HCT116 (cell line): ENCODE results near the gene NHP2. TPM values are rescaled to one million over a fixed set of nuclear protein-coding genes. Genes with fewer than 3 reads are reported as not detected.

ENCODE experiments used
- ATAC-seq: fragments of 200-7000 bp; cut with Tn5 transposase; 2 replicates; pipeline ENCODE4 v1.9.1; 2020; ENCODE audit warnings: mild to moderate bottlenecking, moderate library complexity
- BruUV-seq: library from RNA; stranded (reverse); fragments of 400-500 nt; replicated peaks from 2 replicates; lab custom pipeline; 2021; lab: Mats Ljungman, UMichigan
- CTCF ChIA-PET: fragments of 300-600 bp; sonication (Branson Sonifier 250); formaldehyde crosslinking; loops from one replicate; lab custom pipeline; 2021; ENCODE audit warnings: antibody characterized with exemption; lab: Charles Lee
- POLR2A ChIA-PET: fragments of 300-600, 350-600 bp; sonication (Branson Sonifier 250); formaldehyde crosslinking; loops from one replicate; lab custom pipeline; 2021; ENCODE audit warnings: antibody characterized with exemption; lab: Charles Lee
- RAD21 ChIA-PET, 2 experiments: fragments of 300-600 bp; sonication (Branson Sonifier 250); formaldehyde crosslinking; loops; one replicate each; lab custom pipeline; 2023; ENCODE audit warnings: low total read pairs in 2 of 2; ENCODE audit not compliant: uncharacterized antibody in 2 of 2, unreplicated experiment in 2 of 2, low non-redundant PET in 1 of 2; lab: Charles Lee
- DNase-seq: peaks from one replicate; pipeline ENCODE4 v3.0.0-alpha.2; 2010; ENCODE audit warnings: low read depth, low spot score
- H2AFZ ChIP-seq: fragments of 200-600 bp; shearing (Covaris generic), sonication (generic); 2 replicates; pipeline ENCODE4 v1.6.1; 2017; ENCODE audit warnings: low read depth, mixed run types, mixed read lengths, antibody characterized with exemption, low read length; ENCODE audit not compliant: poor library complexity, severe bottlenecking
- H3K27ac ChIP-seq: 2 replicates; pipeline ENCODE4 v1.5.1; 2012; ENCODE audit warnings: low read depth, low read length
- H3K27me3 ChIP-seq: fragments of 200-600 bp; sonication (generic); 2 replicates; pipeline ENCODE4 v1.6.1; 2016; ENCODE audit warnings: mixed run types, low read length, mixed read lengths; ENCODE audit not compliant: insufficient read depth
- H3K36me3 ChIP-seq, 2 experiments: fragments of 200-500 bp in 1 of 2; fragments of 200-600 bp in 1 of 2; sonication (Bioruptor generic) in 1 of 2; sonication (generic) in 1 of 2; 2 replicates each; pipeline versions ENCODE4 v1.5.1 to v1.6.1; 2014 to 2016; ENCODE audit warnings: low read length in 2 of 2, inconsistent platforms in 1 of 2, mixed read lengths in 1 of 2, mixed run types in 1 of 2; ENCODE audit not compliant: insufficient read depth in 2 of 2, control insufficient read depth in 1 of 2
- H3K4me1 ChIP-seq, 2 experiments: fragments of 200-600 bp in 1 of 2; sonication (generic) in 1 of 2; 2 replicates each; pipeline versions ENCODE4 v1.5.1 to v1.6.1; 2012 to 2017; ENCODE audit warnings: low read length in 2 of 2, inconsistent platforms in 1 of 2, mild to moderate bottlenecking in 1 of 2, mixed read lengths in 1 of 2, mixed run types in 1 of 2, moderate library complexity in 1 of 2; ENCODE audit not compliant: insufficient read depth in 2 of 2, control insufficient read depth in 1 of 2
- H3K4me2 ChIP-seq: fragments of 200-600 bp; sonication (generic); 2 replicates; pipeline ENCODE4 v1.6.1; 2017; ENCODE audit warnings: mixed run types, low read length, mixed read lengths
- H3K4me3 ChIP-seq, 2 experiments: fragments of 200-600 bp in 1 of 2; sonication (generic) in 1 of 2; replicated peaks in 1 of 2; 2 replicates each; pipeline ENCODE4 v1.5.1; 2011 to 2016; ENCODE audit warnings: low read length in 2 of 2, control low read depth in 1 of 2, low read depth in 1 of 2, mild to moderate bottlenecking in 1 of 2, mixed read lengths in 1 of 2, mixed run types in 1 of 2
- H3K79me2 ChIP-seq: fragments of 200-600 bp; sonication (generic); 2 replicates; pipeline ENCODE4 v1.6.1; 2017; ENCODE audit warnings: mild to moderate bottlenecking, mixed run types, low read length, moderate library complexity, mixed read lengths; ENCODE audit not compliant: insufficient read depth
- H3K9ac ChIP-seq: fragments of 200-600 bp; sonication (generic); 2 replicates; pipeline ENCODE4 v1.6.1; 2016; ENCODE audit warnings: low read length, mixed read lengths
- H3K9me2 ChIP-seq: fragments of 200-600 bp; sonication (generic), shearing (Covaris generic); 2 replicates; pipeline ENCODE4 v1.6.1; 2017; ENCODE audit warnings: mixed run types, mild to moderate bottlenecking, moderate library complexity; ENCODE audit not compliant: insufficient read depth
- H3K9me3 ChIP-seq, 2 experiments: fragments of 200-500 bp in 1 of 2; fragments of 200-600 bp in 1 of 2; sonication (Bioruptor generic) in 1 of 2; sonication (generic) in 1 of 2; 2 replicates each; pipeline ENCODE4 v1.6.1; 2014 to 2017; ENCODE audit warnings: low read length in 2 of 2, mixed read lengths in 2 of 2, inconsistent platforms in 1 of 2, low read depth in 1 of 2, mild to moderate bottlenecking in 1 of 2, mixed run types in 1 of 2, moderate library complexity in 1 of 2; ENCODE audit not compliant: control insufficient read depth in 1 of 2, insufficient read depth in 1 of 2
- H4K20me1 ChIP-seq: fragments of 200-600 bp; sonication (generic), shearing (Covaris generic); 2 replicates; pipeline ENCODE4 v1.6.1; 2017; ENCODE audit warnings: mixed run types, mild to moderate bottlenecking, moderate library complexity; ENCODE audit not compliant: insufficient read depth
- ELF1 ChIP-seq: IDR thresholded peaks from 2 replicates; pipeline ENCODE4 v1.6.1; 2012; ENCODE audit warnings: low read depth, borderline replicate concordance
- JUND ChIP-seq: IDR thresholded peaks from 2 replicates; pipeline ENCODE4 v1.6.1; 2012
- RAD21 ChIP-seq: IDR thresholded peaks from 2 replicates; pipeline ENCODE4 v1.6.1; 2012; ENCODE audit warnings: low read depth, mild to moderate bottlenecking
- SIN3A ChIP-seq: IDR thresholded peaks from 2 replicates; pipeline ENCODE4 v1.6.1; 2012; ENCODE audit warnings: low read depth
- TCF7L2 ChIP-seq: IDR thresholded peaks from 2 replicates; pipeline ENCODE4 v1.7.0; 2011; ENCODE audit warnings: borderline replicate concordance, inconsistent platforms; ENCODE audit not compliant: insufficient read depth, insufficient read length; ENCODE audit errors: extremely low read depth
- YY1 ChIP-seq: IDR thresholded peaks from 2 replicates; pipeline ENCODE4 v1.6.1; 2011; ENCODE audit warnings: low read length, low read depth, moderate library complexity, mild to moderate bottlenecking; ENCODE audit not compliant: insufficient replicate concordance; ENCODE audit errors: extremely low read depth
- ZNF274 ChIP-seq: fragments of 200-500 bp; sonication (Bioruptor generic); IDR thresholded peaks from 2 replicates; pipeline ENCODE4 v1.6.1; 2014; ENCODE audit warnings: mild to moderate bottlenecking, low read depth, low read length, inconsistent platforms
- intact Hi-C: fragments of 100-400 bp; cut with micrococcal nuclease; formaldehyde crosslinking; loops from 2 replicates; pipeline ENCODE4 v1.10.0; 2022
- total RNA-seq: library from RNA; stranded (reverse); gene quantifications from one replicate; pipeline ENCODE4 v1.2.1, GENCODE V29; 2021; ENCODE audit not compliant: unreplicated experiment
- TF ChIP-seq, protein P1 (sequence below): IDR thresholded peaks from 2 replicates; pipeline ENCODE4 v1.6.1; 2012; ENCODE audit warnings: low read depth
- TF ChIP-seq, protein P2 (sequence below), 3 experiments: fragments of 200-600 bp in 1 of 3; sonication (generic) in 1 of 3; IDR thresholded peaks in 2 of 3; conservative IDR thresholded peaks in 1 of 3; 2 replicates each; pipeline ENCODE4 v1.5.1; 2012 to 2017; ENCODE audit warnings: low read depth in 2 of 3, low read length in 2 of 3, antibody characterized with exemption in 1 of 3, borderline replicate concordance in 1 of 3, control low read depth in 1 of 3, mild to moderate bottlenecking in 1 of 3, mixed read lengths in 1 of 3, mixed run types in 1 of 3, moderate library complexity in 1 of 3; ENCODE audit not compliant: insufficient read depth in 1 of 3

NHP2 gene
- total RNA-seq, 1 experiment from 2014 or later, result 260 TPM

DNA sequence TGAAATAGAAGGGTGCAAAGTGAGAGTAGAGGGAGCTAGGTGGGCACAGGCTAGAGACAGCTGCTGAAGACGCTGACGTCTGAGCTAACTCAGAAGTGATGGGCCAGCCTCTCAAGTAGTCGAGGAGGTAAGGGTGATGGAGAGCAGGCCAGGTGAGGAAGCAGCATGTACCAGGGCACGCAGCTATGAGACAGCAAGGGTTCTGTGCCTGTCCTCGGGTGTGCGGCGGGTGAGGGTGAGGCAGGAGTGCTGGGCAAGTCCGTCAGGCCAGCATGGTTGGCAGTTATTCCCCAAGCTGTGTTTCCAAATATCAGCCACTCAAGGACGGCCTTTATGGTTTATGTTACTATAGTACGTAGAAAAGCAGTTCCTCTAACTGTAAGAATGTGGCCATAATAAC lies 16.7 kb downstream of the NHP2 start:
- CTCF ChIA-PET, result interaction anchor here (2.2 kb wide), 1 partner anchor 9 kb away, joined by 7 read pairs; no protein-coding TSS in a partner anchor
- Histone ChIP-seq H3K4me3 (no peak overlapping the region), H3K4me2 (no peak overlapping the region), H3K9me3 (no peaks in the 10 kb centered on the region), H4K20me1 (no peaks in the 10 kb centered on the region), H3K36me3 (peaks cover 2 to 3% of the 10 kb centered on the region in 2 experiments; a peak in 2 of 4 replicates), H3K27me3 (no peaks in the 10 kb centered on the region), H3K79me2 (peaks cover 13% of the 10 kb centered on the region; the same call in 1 of the 2 replicates), H3K9ac (no peak overlapping the region), H3K4me1 (peaks cover 3% of the 10 kb centered on the region in 2 experiments; a peak in 2 of 4 replicates), H3K27ac (no peak overlapping the region), H3K9me2 (no peaks in the 10 kb centered on the region), H2AFZ (no peak overlapping the region)
- POLR2A ChIA-PET, result interaction anchor here (2.3 kb wide), 1 partner anchor 17 kb away, joined by 5 read pairs; the partner anchor contains the start of gene NHP2
- intact Hi-C loops, result no loop called here
- ATAC-seq (no peak), DNase-seq (no peak)
- BruUV-seq, result no TSS peak
- TF ChIP-seq JUND (no peak), ELF1 (no peak), YY1 (no peak), ZNF274 (no peak), SIN3A (no peak), RAD21 (no peak), TCF7L2 (no peak)
- TF ChIP-seq, protein P1, sequence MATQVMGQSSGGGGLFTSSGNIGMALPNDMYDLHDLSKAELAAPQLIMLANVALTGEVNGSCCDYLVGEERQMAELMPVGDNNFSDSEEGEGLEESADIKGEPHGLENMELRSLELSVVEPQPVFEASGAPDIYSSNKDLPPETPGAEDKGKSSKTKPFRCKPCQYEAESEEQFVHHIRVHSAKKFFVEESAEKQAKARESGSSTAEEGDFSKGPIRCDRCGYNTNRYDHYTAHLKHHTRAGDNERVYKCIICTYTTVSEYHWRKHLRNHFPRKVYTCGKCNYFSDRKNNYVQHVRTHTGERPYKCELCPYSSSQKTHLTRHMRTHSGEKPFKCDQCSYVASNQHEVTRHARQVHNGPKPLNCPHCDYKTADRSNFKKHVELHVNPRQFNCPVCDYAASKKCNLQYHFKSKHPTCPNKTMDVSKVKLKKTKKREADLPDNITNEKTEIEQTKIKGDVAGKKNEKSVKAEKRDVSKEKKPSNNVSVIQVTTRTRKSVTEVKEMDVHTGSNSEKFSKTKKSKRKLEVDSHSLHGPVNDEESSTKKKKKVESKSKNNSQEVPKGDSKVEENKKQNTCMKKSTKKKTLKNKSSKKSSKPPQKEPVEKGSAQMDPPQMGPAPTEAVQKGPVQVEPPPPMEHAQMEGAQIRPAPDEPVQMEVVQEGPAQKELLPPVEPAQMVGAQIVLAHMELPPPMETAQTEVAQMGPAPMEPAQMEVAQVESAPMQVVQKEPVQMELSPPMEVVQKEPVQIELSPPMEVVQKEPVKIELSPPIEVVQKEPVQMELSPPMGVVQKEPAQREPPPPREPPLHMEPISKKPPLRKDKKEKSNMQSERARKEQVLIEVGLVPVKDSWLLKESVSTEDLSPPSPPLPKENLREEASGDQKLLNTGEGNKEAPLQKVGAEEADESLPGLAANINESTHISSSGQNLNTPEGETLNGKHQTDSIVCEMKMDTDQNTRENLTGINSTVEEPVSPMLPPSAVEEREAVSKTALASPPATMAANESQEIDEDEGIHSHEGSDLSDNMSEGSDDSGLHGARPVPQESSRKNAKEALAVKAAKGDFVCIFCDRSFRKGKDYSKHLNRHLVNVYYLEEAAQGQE, result no peak
- TF ChIP-seq, protein P2, sequence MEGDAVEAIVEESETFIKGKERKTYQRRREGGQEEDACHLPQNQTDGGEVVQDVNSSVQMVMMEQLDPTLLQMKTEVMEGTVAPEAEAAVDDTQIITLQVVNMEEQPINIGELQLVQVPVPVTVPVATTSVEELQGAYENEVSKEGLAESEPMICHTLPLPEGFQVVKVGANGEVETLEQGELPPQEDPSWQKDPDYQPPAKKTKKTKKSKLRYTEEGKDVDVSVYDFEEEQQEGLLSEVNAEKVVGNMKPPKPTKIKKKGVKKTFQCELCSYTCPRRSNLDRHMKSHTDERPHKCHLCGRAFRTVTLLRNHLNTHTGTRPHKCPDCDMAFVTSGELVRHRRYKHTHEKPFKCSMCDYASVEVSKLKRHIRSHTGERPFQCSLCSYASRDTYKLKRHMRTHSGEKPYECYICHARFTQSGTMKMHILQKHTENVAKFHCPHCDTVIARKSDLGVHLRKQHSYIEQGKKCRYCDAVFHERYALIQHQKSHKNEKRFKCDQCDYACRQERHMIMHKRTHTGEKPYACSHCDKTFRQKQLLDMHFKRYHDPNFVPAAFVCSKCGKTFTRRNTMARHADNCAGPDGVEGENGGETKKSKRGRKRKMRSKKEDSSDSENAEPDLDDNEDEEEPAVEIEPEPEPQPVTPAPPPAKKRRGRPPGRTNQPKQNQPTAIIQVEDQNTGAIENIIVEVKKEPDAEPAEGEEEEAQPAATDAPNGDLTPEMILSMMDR (IDR thresholded peaks at IDR 0.05 in 2 of 3, conservative IDR thresholded peaks at IDR 0.05 in 1 of 3; ENCODE audit: borderline replicate concordance in 1 of 3, insufficient read depth in 1 of 3, low read depth in 2 of 3, low read length in 2 of 3), result no peak
- RAD21 ChIA-PET, result no interaction called here
